ENCODE measurements around the gene ATP6V1G1.

DNA sequence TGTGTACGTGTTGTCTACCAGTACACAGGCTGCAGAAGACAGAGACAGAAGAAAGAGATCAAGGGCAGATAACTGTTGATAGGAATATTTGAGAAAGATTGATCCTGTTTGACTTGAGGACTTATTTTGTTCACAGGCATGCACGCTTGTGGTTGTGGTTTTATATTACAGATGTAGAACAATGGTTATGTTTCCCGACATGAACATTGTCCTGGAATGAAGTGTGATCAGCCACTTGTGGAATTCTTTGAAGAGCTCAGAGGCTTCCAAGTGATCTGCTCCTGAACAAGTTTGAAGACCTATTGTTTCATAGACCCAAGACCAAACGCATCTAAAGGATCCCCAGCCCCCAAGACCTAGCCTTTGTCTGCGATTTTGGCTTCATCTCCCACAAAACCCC lies 56.3 kb downstream of the ATP6V1G1 start:
- TF ChIP-seq, protein P1, sequence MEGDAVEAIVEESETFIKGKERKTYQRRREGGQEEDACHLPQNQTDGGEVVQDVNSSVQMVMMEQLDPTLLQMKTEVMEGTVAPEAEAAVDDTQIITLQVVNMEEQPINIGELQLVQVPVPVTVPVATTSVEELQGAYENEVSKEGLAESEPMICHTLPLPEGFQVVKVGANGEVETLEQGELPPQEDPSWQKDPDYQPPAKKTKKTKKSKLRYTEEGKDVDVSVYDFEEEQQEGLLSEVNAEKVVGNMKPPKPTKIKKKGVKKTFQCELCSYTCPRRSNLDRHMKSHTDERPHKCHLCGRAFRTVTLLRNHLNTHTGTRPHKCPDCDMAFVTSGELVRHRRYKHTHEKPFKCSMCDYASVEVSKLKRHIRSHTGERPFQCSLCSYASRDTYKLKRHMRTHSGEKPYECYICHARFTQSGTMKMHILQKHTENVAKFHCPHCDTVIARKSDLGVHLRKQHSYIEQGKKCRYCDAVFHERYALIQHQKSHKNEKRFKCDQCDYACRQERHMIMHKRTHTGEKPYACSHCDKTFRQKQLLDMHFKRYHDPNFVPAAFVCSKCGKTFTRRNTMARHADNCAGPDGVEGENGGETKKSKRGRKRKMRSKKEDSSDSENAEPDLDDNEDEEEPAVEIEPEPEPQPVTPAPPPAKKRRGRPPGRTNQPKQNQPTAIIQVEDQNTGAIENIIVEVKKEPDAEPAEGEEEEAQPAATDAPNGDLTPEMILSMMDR (conservative IDR thresholded peaks at IDR 0.05; ENCODE audit: low read length): no peak
- no peak for TF ChIP-seq EZH2phosphoT487 (IDR thresholded peaks at IDR 0.05; ENCODE audit: borderline replicate concordance, low read depth, low read length)

Data from OCI-LY7 (cell line).